Suprapubic skin (tissue), 4 donors: ENCODE data around the gene CUL9.

Experiments used
- EP300 ChIP-seq: sonication (generic); formaldehyde crosslinking; IDR thresholded peaks from one replicate; pipeline ENCODE4 v1.6.1; 2017; ENCODE audit warnings: antibody characterized with exemption
- POLR2A ChIP-seq, 2 donors: fragments of 450-650 bp; IDR thresholded peaks; one replicate each; pipeline ENCODE4 v1.6.1; 2017; ENCODE audit warnings: antibody characterized with exemption in 2 of 2, mild to moderate bottlenecking in 2 of 2, moderate library complexity in 2 of 2
- POLR2AphosphoS5 ChIP-seq, 3 donors: sonication (generic); formaldehyde crosslinking; IDR thresholded peaks; one replicate each; pipeline ENCODE4 v1.6.1; 2017; ENCODE audit warnings: antibody characterized with exemption in 3 of 3
- TF ChIP-seq, protein P1 (sequence below), 2 donors: fragments of 200-600 bp in 1 of 2; fragments of 450-650 bp in 1 of 2; sonication (generic) in 1 of 2; IDR thresholded peaks; one replicate each; pipeline ENCODE4 v1.5.1; 2016 to 2019; ENCODE audit warnings: antibody characterized with exemption in 2 of 2, mild to moderate bottlenecking in 1 of 2, moderate library complexity in 1 of 2

DNA sequence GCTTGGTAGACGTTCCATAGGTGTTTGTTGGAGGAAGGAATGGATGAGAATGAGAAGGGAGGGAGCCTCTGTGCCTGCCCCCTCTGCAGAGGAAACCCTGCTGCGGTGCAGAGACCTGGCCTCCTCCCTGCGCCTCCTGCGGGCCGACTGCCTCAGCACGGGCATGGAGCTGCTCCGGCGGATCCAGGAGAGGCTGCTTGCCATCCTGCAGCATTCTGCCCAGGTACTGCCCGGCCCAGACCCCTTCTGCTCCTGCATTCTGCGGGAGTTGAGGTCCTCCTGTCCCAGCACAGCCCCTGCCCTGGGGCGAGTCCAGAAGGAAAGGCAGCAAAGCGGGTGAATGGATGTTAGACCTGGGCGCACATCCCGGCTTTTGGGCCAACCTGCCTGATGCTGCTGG, 41.2 kb downstream of the CUL9 start:
- TF ChIP-seq EP300 (no peak), POLR2A (IDR thresholded peaks at IDR 0.05) (no peak), POLR2AphosphoS5 (IDR thresholded peaks at IDR 0.05) (no peak)
- TF ChIP-seq, protein P1, sequence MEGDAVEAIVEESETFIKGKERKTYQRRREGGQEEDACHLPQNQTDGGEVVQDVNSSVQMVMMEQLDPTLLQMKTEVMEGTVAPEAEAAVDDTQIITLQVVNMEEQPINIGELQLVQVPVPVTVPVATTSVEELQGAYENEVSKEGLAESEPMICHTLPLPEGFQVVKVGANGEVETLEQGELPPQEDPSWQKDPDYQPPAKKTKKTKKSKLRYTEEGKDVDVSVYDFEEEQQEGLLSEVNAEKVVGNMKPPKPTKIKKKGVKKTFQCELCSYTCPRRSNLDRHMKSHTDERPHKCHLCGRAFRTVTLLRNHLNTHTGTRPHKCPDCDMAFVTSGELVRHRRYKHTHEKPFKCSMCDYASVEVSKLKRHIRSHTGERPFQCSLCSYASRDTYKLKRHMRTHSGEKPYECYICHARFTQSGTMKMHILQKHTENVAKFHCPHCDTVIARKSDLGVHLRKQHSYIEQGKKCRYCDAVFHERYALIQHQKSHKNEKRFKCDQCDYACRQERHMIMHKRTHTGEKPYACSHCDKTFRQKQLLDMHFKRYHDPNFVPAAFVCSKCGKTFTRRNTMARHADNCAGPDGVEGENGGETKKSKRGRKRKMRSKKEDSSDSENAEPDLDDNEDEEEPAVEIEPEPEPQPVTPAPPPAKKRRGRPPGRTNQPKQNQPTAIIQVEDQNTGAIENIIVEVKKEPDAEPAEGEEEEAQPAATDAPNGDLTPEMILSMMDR (IDR thresholded peaks at IDR 0.05): no peak
